Subcutaneous adipose tissue (tissue), 4 donors: ENCODE results near the gene NPW. TPM values are rescaled to one million over a fixed set of nuclear protein-coding genes. Genes with fewer than 3 reads are reported as not detected.

Source experiments
- CTCF ChIP-seq: fragments of 450-650 bp; IDR thresholded peaks from one replicate; pipeline ENCODE4 v1.5.1; 2016; ENCODE audit warnings: low read depth, mild to moderate bottlenecking, control low read depth, antibody characterized with exemption, moderate library complexity
- total RNA-seq, 4 donors: library from RNA; depleted of rRNA; stranded (reverse); fragments of >200 nt; gene quantifications; one replicate each; pipeline ENCODE4 v1.1.0, GENCODE V29; 2016

NPW gene
- total RNA-seq, 4 donors from 2014 or later: not detected

GRCh38 chr16:2022723-2023091 is 3.1 kb downstream of the NPW start:
- no peak for TF ChIP-seq CTCF

- TF ChIP-seq CTCF: no peak
Measured at GRCh38 chr16:2023092-2024031, 3.8 kb downstream of the NPW start.

- TF ChIP-seq CTCF: no peak
Measured at GRCh38 chr16:2024032-2024420, 4.4 kb downstream of the NPW start.

GRCh38 chr16:2025251-2025650 is 5.7 kb downstream of the NPW start:
- TF ChIP-seq CTCF: no peak

- TF ChIP-seq CTCF: no peak
Measured at GRCh38 chr16:2025878-2026460, 6.4 kb downstream of the NPW start.

- TF ChIP-seq CTCF: no peak
Measured at GRCh38 chr16:2026461-2027023, 7.0 kb downstream of the NPW start, which contains the start of gene NHERF2. TSS of gene NHERF2 (plus strand) at chr16:2026902. CDS start at chr16:2027006, 104 bp downstream.
